ENCODE data around the gene DDHD1.

Gene DDHD1

DNA sequence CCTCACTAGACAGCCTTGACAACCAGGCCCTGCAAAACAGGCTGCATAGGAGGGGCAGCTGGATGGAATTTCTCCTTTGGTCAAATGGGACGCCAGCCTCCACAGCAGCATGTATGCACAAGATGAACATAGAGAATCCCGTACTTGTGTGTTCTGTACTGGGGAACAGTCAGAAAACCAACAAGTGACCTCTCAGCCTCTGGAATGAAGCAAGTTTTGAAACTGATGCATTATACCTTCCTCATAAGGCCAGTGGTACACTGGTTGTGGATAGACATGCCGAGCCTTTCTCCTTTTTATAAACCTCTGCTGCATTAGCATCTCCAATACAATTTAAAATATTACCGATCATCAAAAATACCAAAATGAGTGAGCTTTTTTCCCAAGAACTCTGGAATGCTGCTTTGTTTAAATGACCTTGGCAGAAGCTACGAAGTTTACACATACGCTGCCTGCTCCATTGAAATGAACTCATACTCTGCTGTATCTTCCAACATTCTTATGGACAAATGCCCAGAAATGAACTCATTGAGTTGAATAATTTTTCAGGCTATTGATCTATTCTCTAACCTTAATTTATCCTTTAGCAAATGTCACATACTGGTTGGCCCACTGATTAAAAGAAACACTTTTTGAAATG is 154.6 kb downstream of the DDHD1 start:
- TF ChIP-seq, protein P1, sequence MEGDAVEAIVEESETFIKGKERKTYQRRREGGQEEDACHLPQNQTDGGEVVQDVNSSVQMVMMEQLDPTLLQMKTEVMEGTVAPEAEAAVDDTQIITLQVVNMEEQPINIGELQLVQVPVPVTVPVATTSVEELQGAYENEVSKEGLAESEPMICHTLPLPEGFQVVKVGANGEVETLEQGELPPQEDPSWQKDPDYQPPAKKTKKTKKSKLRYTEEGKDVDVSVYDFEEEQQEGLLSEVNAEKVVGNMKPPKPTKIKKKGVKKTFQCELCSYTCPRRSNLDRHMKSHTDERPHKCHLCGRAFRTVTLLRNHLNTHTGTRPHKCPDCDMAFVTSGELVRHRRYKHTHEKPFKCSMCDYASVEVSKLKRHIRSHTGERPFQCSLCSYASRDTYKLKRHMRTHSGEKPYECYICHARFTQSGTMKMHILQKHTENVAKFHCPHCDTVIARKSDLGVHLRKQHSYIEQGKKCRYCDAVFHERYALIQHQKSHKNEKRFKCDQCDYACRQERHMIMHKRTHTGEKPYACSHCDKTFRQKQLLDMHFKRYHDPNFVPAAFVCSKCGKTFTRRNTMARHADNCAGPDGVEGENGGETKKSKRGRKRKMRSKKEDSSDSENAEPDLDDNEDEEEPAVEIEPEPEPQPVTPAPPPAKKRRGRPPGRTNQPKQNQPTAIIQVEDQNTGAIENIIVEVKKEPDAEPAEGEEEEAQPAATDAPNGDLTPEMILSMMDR (conservative IDR thresholded peaks at IDR 0.05): no peak
- TF ChIP-seq ZFX (IDR thresholded peaks at IDR 0.05): no peak
- no peak overlapping the region for H3K27ac ChIP-seq

GRCh38 chr14:52996493-52996892 is 156.6 kb downstream of the DDHD1 start:
- no peak overlapping the region for H3K27ac ChIP-seq
- TF ChIP-seq, protein P1 (conservative IDR thresholded peaks at IDR 0.05): no peak
- TF ChIP-seq ZFX (IDR thresholded peaks at IDR 0.05): no peak

GRCh38 chr14:52995998-52996397 is 157.1 kb downstream of the DDHD1 start:
- TF ChIP-seq, protein P1 (conservative IDR thresholded peaks at IDR 0.05): no peak
- no peak for TF ChIP-seq ZFX (IDR thresholded peaks at IDR 0.05)
- H3K27ac ChIP-seq: no peak overlapping the region

DNA sequence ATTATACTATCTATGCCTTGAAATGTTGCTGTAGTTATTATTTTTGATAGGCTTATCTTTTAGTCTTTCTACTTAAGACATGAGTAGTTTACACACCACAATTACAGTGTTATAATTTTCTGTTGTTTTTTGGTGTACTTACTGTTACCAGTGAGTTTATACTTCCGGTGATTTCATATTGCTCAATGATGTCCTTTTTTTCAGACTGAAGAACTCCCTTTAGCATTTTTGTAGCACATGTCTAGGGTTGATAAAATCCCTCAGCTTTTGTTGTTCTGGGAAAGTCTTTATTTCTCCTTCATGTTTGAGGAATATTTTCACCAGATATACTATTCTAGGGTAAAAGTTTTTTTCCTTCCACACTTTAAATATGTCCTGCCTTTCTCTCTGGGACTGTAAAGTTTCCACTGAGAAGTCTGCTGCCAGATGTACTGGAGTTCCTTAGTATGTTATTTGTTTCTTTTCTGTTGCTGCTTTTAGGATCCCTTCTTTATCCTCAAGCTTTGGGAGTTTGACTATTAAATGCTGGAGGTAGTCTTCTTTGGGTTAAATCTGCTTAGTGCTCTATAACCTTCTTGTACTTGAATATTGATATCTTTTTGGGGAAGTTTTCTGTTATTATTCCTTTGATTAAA is 160.8 kb downstream of the DDHD1 start:
- TF ChIP-seq, protein P1 (conservative IDR thresholded peaks at IDR 0.05): no peak
- TF ChIP-seq ZFX (IDR thresholded peaks at IDR 0.05): no peak
- H3K27ac ChIP-seq: no peak overlapping the region

- TF ChIP-seq, protein P1 (conservative IDR thresholded peaks at IDR 0.05): no peak
- no peak for TF ChIP-seq ZFX (IDR thresholded peaks at IDR 0.05)
- H3K27ac ChIP-seq: no peak overlapping the region
These were observed 165.0 kb downstream of the DDHD1 start for GRCh38 chr14:52988139-52988538.

DNA sequence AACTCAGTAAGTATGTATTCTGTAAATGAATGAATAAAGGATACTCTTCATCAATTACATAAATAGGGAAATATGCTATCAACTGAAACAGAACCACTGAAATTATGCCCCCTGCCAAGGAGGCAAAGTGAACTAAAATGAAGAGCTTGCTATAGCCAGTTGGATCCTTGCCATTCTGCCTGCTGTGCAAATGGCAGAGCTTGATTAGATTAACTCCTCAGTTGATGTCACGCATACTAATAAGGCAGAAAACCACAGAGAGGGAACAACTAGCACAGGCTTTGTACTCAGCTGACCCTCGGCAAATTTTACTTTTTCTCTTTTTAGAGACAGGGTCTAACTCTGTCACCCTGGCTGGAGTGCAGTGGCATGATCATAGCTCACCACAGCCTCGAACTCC is 165.6 kb downstream of the DDHD1 start:
- no peak overlapping the region for H3K27ac ChIP-seq
- TF ChIP-seq, protein P1 (conservative IDR thresholded peaks at IDR 0.05): no peak
- no peak for TF ChIP-seq ZFX (IDR thresholded peaks at IDR 0.05)

DNA sequence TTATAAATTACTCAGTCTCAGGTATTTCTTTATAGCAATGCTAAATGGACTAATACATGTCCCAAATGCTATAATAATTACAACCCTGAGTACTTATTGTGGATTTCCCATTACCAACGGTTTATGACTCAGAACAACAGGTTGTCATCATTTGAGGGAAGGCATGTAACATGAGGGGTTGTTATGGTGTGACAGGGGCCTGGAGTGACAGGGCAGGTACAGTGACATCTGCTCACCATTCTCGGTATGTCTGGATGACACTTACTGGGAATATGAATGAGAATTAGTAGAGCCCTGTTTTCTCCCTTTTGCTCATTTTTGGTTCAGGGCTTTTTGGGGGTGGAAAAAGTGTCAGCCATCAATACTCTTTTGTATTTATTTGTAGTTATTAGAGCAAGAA is 166.1 kb downstream of the DDHD1 start:
- no peak overlapping the region for H3K27ac ChIP-seq
- no peak for TF ChIP-seq ZFX (IDR thresholded peaks at IDR 0.05)
- TF ChIP-seq, protein P1 (conservative IDR thresholded peaks at IDR 0.05): no peak
